Jurkat, Clone E6-1 (cell line): ENCODE measurements around the gene ACER1.

Experiments used
- DNase-seq: peaks from one replicate; pipeline ENCODE4 v3.0.0-alpha.2; 2011; ENCODE audit warnings: low read depth, low spot score
- H3K4me3 ChIP-seq: 2 replicates; pipeline ENCODE4 v1.5.1; 2011; ENCODE audit warnings: mild to moderate bottlenecking, low read length, control low read depth, moderate library complexity

The ACER1 gene

GRCh38 chr19:6272411-6272791 is 61.0 kb downstream of the ACER1 start:
- no peak for DNase-seq
- no peak overlapping the region for H3K4me3 ChIP-seq

- no peak overlapping the region for H3K4me3 ChIP-seq
- no peak for DNase-seq
These were observed 61.5 kb downstream of the ACER1 start for GRCh38 chr19:6271721-6272410.

GRCh38 chr19:6271251-6271650 is 62.2 kb downstream of the ACER1 start:
- H3K4me3 ChIP-seq, result no peak overlapping the region
- no peak for DNase-seq

GRCh38 chr19:6270822-6271221 is 62.6 kb downstream of the ACER1 start:
- no peak overlapping the region for H3K4me3 ChIP-seq

GRCh38 chr19:6270076-6270745 is 63.2 kb downstream of the ACER1 start:
- H3K4me3 ChIP-seq, result no peak overlapping the region

More at GRCh38 chr19:6270822-6271221, 62.6 kb downstream of the ACER1 start:
- no peak for DNase-seq

GRCh38 chr19:6269101-6269886 is 64.1 kb downstream of the ACER1 start:
- H3K4me3 ChIP-seq, result no peak overlapping the region
- DNase-seq, result no peak

More at GRCh38 chr19:6270076-6270745, 63.2 kb downstream of the ACER1 start:
- DNase-seq, result no peak

- DNase-seq, result no peak
- H3K4me3 ChIP-seq, result no peak overlapping the region
These were observed 65.0 kb downstream of the ACER1 start for GRCh38 chr19:6268382-6268771.

- H3K4me3 ChIP-seq, result no peak overlapping the region
- DNase-seq, result no peak
These were observed 65.6 kb downstream of the ACER1 start for GRCh38 chr19:6267552-6268381.

- DNase-seq, result no peak
- H3K4me3 ChIP-seq, result no peak overlapping the region
These were observed 68.6 kb downstream of the ACER1 start for GRCh38 chr19:6264803-6265202.

GRCh38 chr19:6263735-6264444 is 69.5 kb downstream of the ACER1 start:
- no peak for DNase-seq

GRCh38 chr19:6263306-6263705 is 70.1 kb downstream of the ACER1 start:
- no peak for DNase-seq
- no peak overlapping the region for H3K4me3 ChIP-seq

More at GRCh38 chr19:6263735-6264444, 69.5 kb downstream of the ACER1 start:
- no peak overlapping the region for H3K4me3 ChIP-seq

- H3K4me3 ChIP-seq, result no peak overlapping the region
- DNase-seq, result no peak
These were observed 70.9 kb downstream of the ACER1 start for GRCh38 chr19:6262519-6262918.

- DNase-seq, result no peak
- H3K4me3 ChIP-seq, result no peak overlapping the region
These were observed 71.5 kb downstream of the ACER1 start for GRCh38 chr19:6261883-6262282.

GRCh38 chr19:6260912-6261650 is 72.3 kb downstream of the ACER1 start:
- no peak for DNase-seq
- no peak overlapping the region for H3K4me3 ChIP-seq

GRCh38 chr19:6260376-6260775 is 73.0 kb downstream of the ACER1 start:
- H3K4me3 ChIP-seq, result no peak overlapping the region
- no peak for DNase-seq

- no peak overlapping the region for H3K4me3 ChIP-seq
- DNase-seq, result no peak
These were observed 74.0 kb downstream of the ACER1 start for GRCh38 chr19:6259312-6259861.

- no peak for DNase-seq
- no peak overlapping the region for H3K4me3 ChIP-seq
These were observed 74.5 kb downstream of the ACER1 start for GRCh38 chr19:6258812-6259311.
